ENCODE measurements around the gene SSUH2. TPM values are rescaled to one million over a fixed set of nuclear protein-coding genes. Genes with fewer than 3 reads are reported as not detected.

The SSUH2 gene
- total RNA-seq, 1 donor from 2014 or later, result not detected

DNA sequence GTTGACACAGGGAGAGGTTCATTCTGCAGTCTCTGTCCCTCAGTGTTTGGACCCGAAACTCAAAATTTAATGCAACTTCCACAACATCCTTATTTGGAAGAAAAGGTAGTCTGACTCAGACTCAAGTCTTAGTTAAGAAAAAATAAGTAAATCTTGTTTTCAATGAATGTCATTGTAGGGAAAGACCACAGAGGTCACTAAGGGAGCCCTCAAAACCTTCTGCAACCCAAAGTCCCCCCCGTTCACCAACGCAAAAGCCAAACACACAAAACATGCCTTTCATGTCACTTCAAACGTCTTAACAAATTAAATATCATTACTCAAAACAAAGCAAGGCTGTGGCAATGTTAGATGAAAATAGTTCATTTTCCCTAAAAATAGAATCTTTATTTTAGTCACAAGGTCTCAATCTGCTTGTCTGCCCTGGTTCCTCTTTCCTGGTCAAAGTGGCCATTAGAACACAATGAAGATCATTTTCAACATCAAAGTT is 20.9 kb upstream of the SSUH2 start:
- H3K36me3 ChIP-seq (ENCODE audit: control insufficient read depth, insufficient read depth, low read length), result no peaks in the 10 kb centered on the region
- no peak overlapping the region for H3K4me3 ChIP-seq (ENCODE audit: low read depth, low read length)
- TF ChIP-seq, protein P1, sequence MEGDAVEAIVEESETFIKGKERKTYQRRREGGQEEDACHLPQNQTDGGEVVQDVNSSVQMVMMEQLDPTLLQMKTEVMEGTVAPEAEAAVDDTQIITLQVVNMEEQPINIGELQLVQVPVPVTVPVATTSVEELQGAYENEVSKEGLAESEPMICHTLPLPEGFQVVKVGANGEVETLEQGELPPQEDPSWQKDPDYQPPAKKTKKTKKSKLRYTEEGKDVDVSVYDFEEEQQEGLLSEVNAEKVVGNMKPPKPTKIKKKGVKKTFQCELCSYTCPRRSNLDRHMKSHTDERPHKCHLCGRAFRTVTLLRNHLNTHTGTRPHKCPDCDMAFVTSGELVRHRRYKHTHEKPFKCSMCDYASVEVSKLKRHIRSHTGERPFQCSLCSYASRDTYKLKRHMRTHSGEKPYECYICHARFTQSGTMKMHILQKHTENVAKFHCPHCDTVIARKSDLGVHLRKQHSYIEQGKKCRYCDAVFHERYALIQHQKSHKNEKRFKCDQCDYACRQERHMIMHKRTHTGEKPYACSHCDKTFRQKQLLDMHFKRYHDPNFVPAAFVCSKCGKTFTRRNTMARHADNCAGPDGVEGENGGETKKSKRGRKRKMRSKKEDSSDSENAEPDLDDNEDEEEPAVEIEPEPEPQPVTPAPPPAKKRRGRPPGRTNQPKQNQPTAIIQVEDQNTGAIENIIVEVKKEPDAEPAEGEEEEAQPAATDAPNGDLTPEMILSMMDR (IDR thresholded peaks at IDR 0.05; ENCODE audit: insufficient read depth, low read length, poor library complexity, severe bottlenecking), result no peak
- DNase-seq (ENCODE audit: low read depth), result no peak
- peaks cover 4% of the 10 kb centered on the region for H3K27me3 ChIP-seq (ENCODE audit: control insufficient read depth, insufficient read depth, low read length)

DNA sequence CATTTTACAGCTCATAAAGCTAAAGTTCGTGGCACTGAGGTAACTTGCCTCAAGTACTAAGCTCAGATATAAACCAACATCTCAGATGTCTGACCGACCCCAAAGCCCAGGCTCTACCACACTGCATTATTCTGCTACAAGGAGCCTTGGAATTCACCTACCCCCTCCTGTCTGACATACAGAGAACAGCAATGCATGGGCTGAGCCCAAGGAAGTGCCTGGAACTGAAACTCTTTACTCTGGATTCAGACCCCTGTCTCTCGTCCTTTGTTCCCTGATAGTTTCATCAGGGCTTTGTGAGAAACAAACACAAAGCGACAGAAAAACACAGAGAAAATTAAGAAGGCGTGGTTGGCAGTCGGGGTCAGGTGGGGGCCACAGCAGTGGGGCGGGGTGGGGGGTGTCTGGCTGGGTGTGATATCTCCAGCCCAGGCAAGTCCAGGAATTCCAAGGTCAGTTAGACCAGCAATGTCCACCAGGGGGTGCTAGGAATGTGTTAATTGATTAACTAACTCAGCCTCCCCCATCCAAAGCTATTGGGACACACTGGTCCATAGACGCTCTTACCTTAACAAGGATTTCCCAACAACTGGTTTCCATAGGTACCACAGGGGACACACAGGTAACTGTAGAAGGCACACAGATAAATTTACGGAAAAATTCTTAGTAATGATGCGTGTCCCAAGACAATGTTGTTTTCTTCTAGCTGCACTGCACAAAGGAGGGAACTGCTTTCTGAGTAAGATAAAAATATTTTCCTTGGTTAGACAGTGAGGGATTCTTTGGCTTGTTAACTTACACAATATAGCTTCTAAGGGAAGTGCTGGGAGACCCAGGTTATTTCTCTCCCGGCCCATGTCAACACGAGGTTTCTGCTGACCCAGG is 18.8 kb upstream of the SSUH2 start:
- DNase-seq (ENCODE audit: low read depth), result peak; percentile 39
- Histone ChIP-seq H3K36me3 (ENCODE audit: control insufficient read depth, insufficient read depth, low read length) (no peaks in the 10 kb centered on the region), H3K4me3 (ENCODE audit: low read depth, low read length) (no peak overlapping the region), H3K27me3 (ENCODE audit: control insufficient read depth, insufficient read depth, low read length) (peaks cover 4% of the 10 kb centered on the region)
- TF ChIP-seq, protein P1 (IDR thresholded peaks at IDR 0.05; ENCODE audit: insufficient read depth, low read length, poor library complexity, severe bottlenecking), result peak; percentile 72

DNA sequence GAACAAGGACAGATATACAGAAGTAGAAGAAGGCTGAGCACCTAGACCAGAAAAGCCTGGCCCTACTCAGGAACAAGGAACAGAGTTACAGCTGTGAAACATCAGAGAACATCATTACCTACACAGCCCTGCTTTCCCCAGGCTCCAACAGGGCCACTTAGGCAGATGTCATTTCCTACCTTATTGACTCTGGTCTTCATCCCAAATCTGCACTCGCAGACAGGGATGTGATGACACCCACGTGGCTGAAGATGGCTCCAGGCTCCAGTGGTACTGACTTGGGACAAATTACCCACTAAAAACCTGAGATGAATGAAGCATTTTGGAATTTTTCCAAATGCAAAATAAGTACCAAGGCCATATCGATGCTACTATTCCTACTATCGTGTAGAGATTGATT is 18.0 kb upstream of the SSUH2 start:
- Histone ChIP-seq H3K36me3 (ENCODE audit: control insufficient read depth, insufficient read depth, low read length) (no peaks in the 10 kb centered on the region), H3K27me3 (ENCODE audit: control insufficient read depth, insufficient read depth, low read length) (peaks cover 4% of the 10 kb centered on the region), H3K4me3 (ENCODE audit: low read depth, low read length) (no peak overlapping the region)
- TF ChIP-seq, protein P1 (IDR thresholded peaks at IDR 0.05; ENCODE audit: insufficient read depth, low read length, poor library complexity, severe bottlenecking), result no peak
- DNase-seq (ENCODE audit: low read depth), result no peak

DNA sequence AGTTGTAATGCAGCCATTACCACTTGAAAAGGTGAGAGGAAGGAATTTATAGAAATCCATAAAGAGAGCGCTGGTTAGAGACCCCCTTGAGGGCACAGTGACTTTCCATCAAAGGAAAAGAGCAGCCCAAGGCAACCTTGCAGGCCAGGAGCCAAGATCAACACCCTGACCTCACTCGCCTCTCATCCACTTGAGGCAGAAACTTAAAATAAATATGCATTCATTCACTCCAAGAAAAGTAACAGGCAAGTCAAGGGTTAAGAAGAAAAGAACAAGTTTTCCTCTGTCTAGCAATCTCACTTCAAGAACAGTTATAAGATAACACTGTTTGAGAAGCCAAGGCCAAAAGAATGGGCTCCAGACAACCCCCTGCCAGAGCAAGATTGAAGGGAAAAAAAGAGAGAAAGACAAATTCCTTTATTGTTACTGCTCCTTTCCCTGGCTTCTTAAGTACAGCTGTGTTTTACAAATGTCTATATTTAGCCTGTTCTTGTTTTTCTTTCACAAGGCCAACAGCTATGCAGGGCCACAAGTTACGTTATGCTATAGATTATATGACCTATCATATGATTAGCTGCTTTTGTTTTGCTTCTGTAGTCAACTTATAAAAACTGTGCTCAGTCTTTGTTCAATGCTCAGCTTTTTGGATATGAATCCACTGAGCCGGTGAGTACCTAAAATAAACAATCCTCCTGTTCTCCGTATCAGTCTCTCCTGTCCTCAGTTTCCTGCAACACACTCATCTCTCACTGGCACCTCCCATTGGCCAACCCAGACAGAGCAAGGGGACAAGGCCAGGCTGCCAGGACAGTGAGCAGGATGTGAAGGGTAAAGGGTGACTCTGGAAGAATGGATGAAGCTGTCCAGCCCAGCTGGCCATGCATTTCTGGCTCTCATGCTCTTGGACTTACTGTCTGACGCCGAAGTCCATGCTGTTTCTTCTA is 15.8 kb upstream of the SSUH2 start:
- Histone ChIP-seq H3K27me3 (ENCODE audit: control insufficient read depth, insufficient read depth, low read length) (peaks cover 2% of the 10 kb centered on the region), H3K4me3 (ENCODE audit: low read depth, low read length) (no peak overlapping the region), H3K36me3 (ENCODE audit: control insufficient read depth, insufficient read depth, low read length) (no peaks in the 10 kb centered on the region)
- TF ChIP-seq, protein P1 (IDR thresholded peaks at IDR 0.05; ENCODE audit: insufficient read depth, low read length, poor library complexity, severe bottlenecking), result no peak
- DNase-seq (ENCODE audit: low read depth), result no peak

DNA sequence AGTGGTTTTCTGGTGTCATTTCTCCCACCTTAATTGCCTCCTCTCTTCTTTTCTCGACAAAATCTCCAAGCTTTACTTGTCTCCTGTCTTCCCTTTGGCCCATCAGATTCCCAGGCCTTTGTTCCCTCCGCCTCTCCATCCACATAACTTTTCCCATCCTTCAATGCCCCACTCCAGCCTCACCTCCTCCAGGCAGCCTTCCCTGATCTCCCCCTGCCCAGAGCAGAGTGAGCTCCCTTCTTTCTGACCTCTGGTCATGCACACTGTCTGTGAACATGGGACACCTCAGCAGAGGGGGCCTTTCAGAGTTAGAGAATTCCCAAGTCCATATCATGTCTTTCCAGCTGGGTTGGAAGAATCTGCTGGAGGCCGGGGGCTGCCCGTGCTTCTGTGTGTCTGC is 14.6 kb upstream of the SSUH2 start:
- Histone ChIP-seq H3K4me3 (ENCODE audit: low read depth, low read length) (no peak overlapping the region), H3K27me3 (ENCODE audit: control insufficient read depth, insufficient read depth, low read length) (peaks cover 2% of the 10 kb centered on the region), H3K36me3 (ENCODE audit: control insufficient read depth, insufficient read depth, low read length) (no peaks in the 10 kb centered on the region)
- DNase-seq (ENCODE audit: low read depth), result no peak
- TF ChIP-seq, protein P1 (IDR thresholded peaks at IDR 0.05; ENCODE audit: insufficient read depth, low read length, poor library complexity, severe bottlenecking), result no peak
